Osteoblast (primary cell): ENCODE data around the gene ISCA1. TPM values are rescaled to one million over a fixed set of nuclear protein-coding genes. Genes with fewer than 3 reads are reported as not detected.

Experiments used
- DNase-seq: peaks from one replicate; pipeline ENCODE4 v3.0.0; 2011; ENCODE audit warnings: low spot score, mixed read lengths; ENCODE audit not compliant: insufficient read length; ENCODE audit errors: missing footprints
- H2AFZ ChIP-seq: 2 replicates; pipeline ENCODE4 v1.6.0; 2011; ENCODE audit warnings: mild to moderate bottlenecking, low read length
- H3K27ac ChIP-seq: 2 replicates; pipeline ENCODE4 v1.5.1; 2011; ENCODE audit warnings: mild to moderate bottlenecking, low read depth, low read length, moderate library complexity
- H3K27me3 ChIP-seq: 2 replicates; pipeline ENCODE4 v1.6.0; 2012; ENCODE audit warnings: mild to moderate bottlenecking, control low read depth, inconsistent platforms, low read length, moderate library complexity; ENCODE audit not compliant: insufficient read depth
- H3K36me3 ChIP-seq: 2 replicates; pipeline ENCODE4 v1.5.1; 2011; ENCODE audit warnings: mild to moderate bottlenecking, low read length, control low read depth, moderate library complexity; ENCODE audit not compliant: insufficient read depth
- H3K4me1 ChIP-seq: 2 replicates; pipeline ENCODE4 v1.5.1; 2011; ENCODE audit warnings: mild to moderate bottlenecking, low read length, control low read depth, moderate library complexity; ENCODE audit not compliant: insufficient read depth
- H3K4me2 ChIP-seq: 2 replicates; pipeline ENCODE4 v1.6.0; 2011; ENCODE audit warnings: mild to moderate bottlenecking, low read length; ENCODE audit not compliant: insufficient read depth
- H3K4me3 ChIP-seq: fragments of 200-600 bp; sonication (generic); 3 replicates; pipeline ENCODE4 v1.5.1; 2012; ENCODE audit warnings: mild to moderate bottlenecking, low read length, inconsistent platforms; ENCODE audit not compliant: insufficient read depth
- H3K79me2 ChIP-seq: 2 replicates; pipeline ENCODE4 v1.6.0; 2012; ENCODE audit warnings: mild to moderate bottlenecking, low read length, control low read depth, inconsistent platforms; ENCODE audit not compliant: insufficient read depth
- H3K9me3 ChIP-seq: 2 replicates; pipeline ENCODE4 v1.5.1; 2011; ENCODE audit warnings: low read depth, low read length, control low read depth
- H4K20me1 ChIP-seq: 2 replicates; pipeline ENCODE4 v1.6.0; 2012; ENCODE audit warnings: mild to moderate bottlenecking, low read length, control low read depth; ENCODE audit not compliant: insufficient read depth
- small RNA-seq: library from RNA; depleted of rRNA; stranded (forward); fragments of <200 nt; gene quantifications from one replicate; pipeline ENCODE3, GENCODE V24; 2012
- total RNA-seq: library from RNA; depleted of rRNA; stranded (reverse); fragments of >200 nt; gene quantifications from 2 replicates; pipeline ENCODE4 v1.2.3, GENCODE V29; 2012
- TF ChIP-seq, protein P1 (sequence below): IDR thresholded peaks from 2 replicates; pipeline ENCODE4 v1.5.1; 2011; ENCODE audit warnings: mild to moderate bottlenecking, low read depth, low read length, moderate library complexity; ENCODE audit errors: extremely low read depth

The ISCA1 gene
- total RNA-seq, 1 donor: 34.7 TPM

DNA sequence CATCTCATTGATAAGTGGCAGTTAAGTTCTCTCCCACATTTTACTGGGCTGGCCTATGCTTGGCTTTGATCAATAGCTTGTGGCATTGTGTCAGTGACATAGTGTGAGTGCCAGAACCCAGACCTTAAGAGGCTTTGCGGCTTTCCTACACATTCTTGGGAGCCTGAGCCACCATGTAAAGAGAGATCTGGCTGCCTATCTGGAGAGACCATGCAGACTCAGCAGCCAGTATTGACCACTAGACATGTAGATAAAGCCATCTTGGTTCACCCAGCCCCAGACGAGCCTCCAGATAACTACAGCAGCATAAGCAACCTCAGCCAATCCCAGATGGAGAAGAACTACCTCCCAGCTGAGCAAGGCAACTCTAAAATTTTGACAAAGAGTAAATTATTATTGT lies 51.5 kb downstream of the ISCA1 start:
- DNase-seq: no peak
- Histone ChIP-seq H3K4me2 (no peak overlapping the region), H3K79me2 (no peaks in the 10 kb centered on the region), H3K27ac (no peak overlapping the region), H3K9me3 (no peaks in the 10 kb centered on the region), H3K36me3 (no peaks in the 10 kb centered on the region), H3K4me3 (no peak overlapping the region), H3K27me3 (no peaks in the 10 kb centered on the region), H3K4me1 (no peaks in the 10 kb centered on the region), H4K20me1 (no peaks in the 10 kb centered on the region), H2AFZ (no peak overlapping the region)
- TF ChIP-seq, protein P1, sequence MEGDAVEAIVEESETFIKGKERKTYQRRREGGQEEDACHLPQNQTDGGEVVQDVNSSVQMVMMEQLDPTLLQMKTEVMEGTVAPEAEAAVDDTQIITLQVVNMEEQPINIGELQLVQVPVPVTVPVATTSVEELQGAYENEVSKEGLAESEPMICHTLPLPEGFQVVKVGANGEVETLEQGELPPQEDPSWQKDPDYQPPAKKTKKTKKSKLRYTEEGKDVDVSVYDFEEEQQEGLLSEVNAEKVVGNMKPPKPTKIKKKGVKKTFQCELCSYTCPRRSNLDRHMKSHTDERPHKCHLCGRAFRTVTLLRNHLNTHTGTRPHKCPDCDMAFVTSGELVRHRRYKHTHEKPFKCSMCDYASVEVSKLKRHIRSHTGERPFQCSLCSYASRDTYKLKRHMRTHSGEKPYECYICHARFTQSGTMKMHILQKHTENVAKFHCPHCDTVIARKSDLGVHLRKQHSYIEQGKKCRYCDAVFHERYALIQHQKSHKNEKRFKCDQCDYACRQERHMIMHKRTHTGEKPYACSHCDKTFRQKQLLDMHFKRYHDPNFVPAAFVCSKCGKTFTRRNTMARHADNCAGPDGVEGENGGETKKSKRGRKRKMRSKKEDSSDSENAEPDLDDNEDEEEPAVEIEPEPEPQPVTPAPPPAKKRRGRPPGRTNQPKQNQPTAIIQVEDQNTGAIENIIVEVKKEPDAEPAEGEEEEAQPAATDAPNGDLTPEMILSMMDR: no peak

DNA sequence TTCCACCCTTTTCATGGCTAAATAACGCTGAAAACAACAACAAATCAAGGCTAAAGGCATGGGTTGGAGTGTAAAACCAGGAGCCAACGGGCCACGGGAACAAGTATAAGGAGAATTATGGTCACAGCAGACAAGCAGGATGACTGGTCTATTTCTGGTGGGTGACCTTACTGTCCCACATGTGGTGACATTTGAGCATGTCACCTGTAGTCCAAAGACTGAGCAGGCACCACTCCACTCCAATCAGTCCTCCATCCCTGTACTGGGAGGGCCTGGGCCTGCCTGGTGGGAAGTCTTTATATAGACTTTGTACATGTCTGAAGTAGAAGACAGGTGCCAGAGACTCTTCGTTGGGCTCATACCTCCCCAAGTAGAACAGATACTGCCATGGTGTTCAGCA lies 59.7 kb downstream of the ISCA1 start:
- Histone ChIP-seq H3K79me2 (no peaks in the 10 kb centered on the region), H4K20me1 (no peaks in the 10 kb centered on the region), H3K4me1 (no peaks in the 10 kb centered on the region), H3K9me3 (no peaks in the 10 kb centered on the region), H3K4me3 (no peak overlapping the region), H3K27me3 (no peaks in the 10 kb centered on the region), H3K27ac (no peak overlapping the region), H3K36me3 (no peaks in the 10 kb centered on the region), H2AFZ (no peak overlapping the region), H3K4me2 (no peak overlapping the region)
- TF ChIP-seq, protein P1: no peak
- no peak for DNase-seq

DNA sequence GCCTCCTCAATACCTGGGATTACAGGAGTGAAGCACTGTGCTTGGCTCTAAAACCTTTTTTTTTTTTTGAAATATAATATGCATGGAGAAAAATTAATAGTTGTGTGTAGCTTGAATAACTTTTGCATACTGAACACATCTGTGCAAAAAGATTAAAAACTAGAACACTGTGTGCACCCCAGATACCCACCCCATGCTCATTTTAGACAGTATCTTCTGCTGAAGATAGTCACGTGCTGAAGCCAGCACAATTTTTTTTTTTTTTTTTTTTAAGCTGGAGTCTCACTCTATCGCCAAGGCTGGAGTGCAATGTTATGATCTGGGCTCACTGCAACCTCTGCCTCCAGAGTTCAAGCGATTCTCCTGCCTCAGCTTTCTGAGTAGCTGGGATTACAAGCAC lies 62.7 kb downstream of the ISCA1 start:
- no peak for DNase-seq
- TF ChIP-seq, protein P1: no peak
- no peaks in the 10 kb centered on the region for H4K20me1 ChIP-seq
- H3K4me2 ChIP-seq: no peak overlapping the region
- H3K4me3 ChIP-seq: no peak overlapping the region
- no peaks in the 10 kb centered on the region for H3K4me1 ChIP-seq
- no peaks in the 10 kb centered on the region for H3K27me3 ChIP-seq
- no peaks in the 10 kb centered on the region for H3K79me2 ChIP-seq
- no peak overlapping the region for H3K27ac ChIP-seq
- no peaks in the 10 kb centered on the region for H3K9me3 ChIP-seq
- no peak overlapping the region for H2AFZ ChIP-seq
- no peaks in the 10 kb centered on the region for H3K36me3 ChIP-seq

DNA sequence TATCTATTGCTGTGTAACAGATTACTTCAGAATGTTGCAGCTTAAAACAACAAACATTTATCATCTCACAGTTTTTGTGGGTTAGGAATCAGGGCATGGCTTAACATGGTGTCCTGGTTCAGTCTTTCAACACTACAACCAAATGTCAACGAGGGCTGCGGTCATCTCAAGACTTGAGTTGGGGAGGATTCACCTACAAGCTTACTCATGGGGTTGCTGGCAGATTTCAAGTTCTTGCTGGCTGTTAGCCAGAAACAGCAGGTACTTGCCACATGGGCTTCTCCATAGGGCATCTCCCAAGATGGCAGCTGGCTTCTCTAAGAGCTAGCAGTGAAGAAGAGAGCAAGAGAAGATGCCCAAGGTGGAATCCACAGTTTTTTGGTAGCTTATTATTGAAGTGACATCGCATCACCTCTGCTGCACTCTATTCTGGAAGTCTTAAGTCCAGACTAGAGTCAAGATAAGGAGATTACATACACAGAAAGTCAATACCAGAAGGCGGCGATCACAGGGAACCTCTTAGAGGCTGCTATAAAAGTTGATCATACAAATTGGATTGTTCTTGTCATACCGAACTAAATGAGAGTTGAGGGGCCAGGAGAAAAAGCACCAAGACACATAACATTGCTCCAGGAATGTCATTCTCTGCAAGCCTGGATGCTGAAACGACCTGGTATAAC lies 65.1 kb downstream of the ISCA1 start:
- DNase-seq: no peak
- Histone ChIP-seq H3K4me1 (no peaks in the 10 kb centered on the region), H2AFZ (no peak overlapping the region), H3K27ac (no peak overlapping the region), H4K20me1 (no peaks in the 10 kb centered on the region), H3K27me3 (no peaks in the 10 kb centered on the region), H3K79me2 (no peaks in the 10 kb centered on the region), H3K9me3 (no peaks in the 10 kb centered on the region), H3K36me3 (no peaks in the 10 kb centered on the region), H3K4me3 (no peak overlapping the region), H3K4me2 (no peak overlapping the region)
- TF ChIP-seq, protein P1: no peak

Small RNA genes within 50 kb of the gene (small RNA-seq; reads per million reads assigned to genes)
- not detected for gene AL137849.1
- not detected for gene RN7SKP264

Other genes starting within 250 kb of the ISCA1 start
- gene GOLM1, start 183.0 kb downstream of the ISCA1 start, total RNA-seq: 85.0 and 92.2 TPM in 2 replicates
- under 0.01 and 0.59 TPM in 2 replicates for gene C9orf153, start 22.9 kb downstream of the ISCA1 start, total RNA-seq
- 39.8 and 46.9 TPM in 2 replicates for gene TUT7, start 71.9 kb upstream of the ISCA1 start, total RNA-seq